GM04503 (cell line): ENCODE results near the gene TCERG1L.
"Not testable (repeated sequence)": the region's sequence is repeated elsewhere in the genome, so short reads cannot be mapped to it uniquely, and the experiment has no call there.

Experiments used
- DNase-seq: peaks from one replicate; pipeline ENCODE4 v3.0.0-alpha.2; 2012; ENCODE audit warnings: low read depth

The TCERG1L gene

DNA sequence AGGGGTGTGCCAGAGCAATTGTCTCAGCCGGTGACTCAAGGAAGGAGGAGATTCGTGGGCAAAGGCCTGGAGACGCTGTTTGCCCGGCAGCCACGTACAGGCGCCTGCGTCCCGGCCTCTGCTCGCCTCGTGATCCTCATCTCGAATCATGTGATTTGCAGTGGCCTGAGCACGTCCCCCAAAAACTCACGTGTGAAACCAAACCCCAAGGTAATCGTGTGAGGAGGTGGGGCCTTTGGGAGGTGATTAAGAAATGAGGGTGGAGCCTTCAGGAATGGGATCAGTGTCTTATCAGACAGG, 226.8 kb downstream of the TCERG1L start:
- no peak for DNase-seq

DNA sequence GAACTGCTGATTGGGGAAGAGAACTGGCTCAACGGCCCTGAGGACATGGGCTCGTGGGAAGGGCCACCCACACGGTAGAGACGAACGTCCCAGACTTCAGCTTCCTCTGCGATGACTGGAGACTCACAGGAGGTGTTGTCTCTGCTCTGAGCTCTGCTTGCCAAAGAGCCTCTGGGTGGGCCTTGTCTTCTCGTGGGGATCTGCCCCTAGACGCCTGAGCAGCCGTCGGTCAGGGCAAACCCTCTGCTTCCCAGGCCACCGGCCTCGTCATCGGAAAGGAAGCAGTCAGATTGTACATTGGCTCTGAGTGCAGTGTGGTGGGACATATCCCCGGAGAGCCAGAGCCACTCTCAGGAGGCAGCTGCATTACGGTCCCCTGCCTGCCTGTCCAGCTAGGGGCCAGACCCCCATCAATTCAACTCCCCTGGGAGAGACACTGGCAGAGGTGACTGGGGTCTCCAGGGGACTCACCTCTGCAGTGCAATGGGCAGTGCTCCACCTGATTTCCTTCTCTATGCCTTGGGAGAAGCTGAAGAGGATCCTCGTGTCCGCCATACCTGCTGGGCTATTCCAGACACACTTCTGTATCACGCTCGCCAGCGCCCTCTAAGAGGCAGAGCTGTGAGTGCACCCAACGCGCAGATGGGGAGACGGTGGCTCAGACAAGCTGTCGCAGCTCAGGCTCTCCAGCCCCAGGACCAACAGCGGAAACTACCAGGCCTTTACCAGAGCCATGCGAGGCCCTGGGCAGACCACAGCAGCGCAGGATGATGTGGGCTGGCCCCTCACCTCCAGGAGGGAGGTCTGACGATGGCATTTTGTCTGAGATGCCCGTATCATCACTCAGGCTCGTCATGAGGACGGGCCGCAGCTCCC, 227.4 kb downstream of the TCERG1L start:
- no peak for DNase-seq

- DNase-seq = no peak
Observed at GRCh38 chr10:131082991-131083481, 228.5 kb downstream of the TCERG1L start.

GRCh38 chr10:131082201-131082850, 229.2 kb downstream of the TCERG1L start:
- no peak for DNase-seq

DNA sequence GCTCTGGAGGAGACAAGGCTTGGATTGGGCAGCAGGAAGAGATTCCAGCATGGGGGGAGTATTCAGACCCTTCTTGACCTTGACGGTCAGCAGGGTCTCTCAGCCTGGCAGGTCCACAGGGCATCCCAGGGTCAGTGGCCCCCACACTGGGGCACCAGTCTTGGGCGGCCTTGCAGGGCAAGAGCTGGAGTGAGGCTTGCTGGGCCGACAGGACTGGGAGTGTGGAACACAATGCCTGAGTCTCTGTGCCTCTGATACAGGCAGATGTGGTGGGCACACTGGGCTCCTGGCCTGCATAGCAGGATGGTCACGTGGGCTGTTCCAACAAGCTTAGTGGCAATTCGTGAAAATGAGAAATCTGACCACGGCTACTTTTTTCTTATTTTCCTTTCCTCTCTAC, 229.7 kb downstream of the TCERG1L start:
- DNase-seq = no peak

- no peak for DNase-seq
Observed at GRCh38 chr10:131081376-131081775, 230.1 kb downstream of the TCERG1L start.

- no peak for DNase-seq
Observed at GRCh38 chr10:131080571-131080970, 230.9 kb downstream of the TCERG1L start.

DNA sequence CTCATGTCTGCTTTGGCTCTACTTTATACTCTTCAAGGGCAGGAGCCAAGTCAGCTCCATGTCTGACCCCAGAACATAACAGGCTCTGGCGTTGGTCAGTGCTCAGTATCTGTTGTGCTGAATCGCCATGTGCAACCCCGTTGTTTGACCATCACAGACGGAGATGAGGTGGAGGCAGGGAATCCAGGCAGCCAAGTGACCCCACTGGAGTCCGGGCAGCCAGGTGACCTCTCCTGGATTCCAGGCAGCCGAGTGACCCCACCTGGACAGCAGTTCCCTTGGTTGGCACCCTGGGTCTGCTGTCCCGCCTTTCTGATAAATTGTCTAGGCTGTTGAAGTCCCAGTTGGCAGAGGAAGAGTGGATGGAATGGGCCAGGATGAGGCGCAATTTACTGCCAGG, 232.2 kb downstream of the TCERG1L start:
- DNase-seq = no peak

DNA sequence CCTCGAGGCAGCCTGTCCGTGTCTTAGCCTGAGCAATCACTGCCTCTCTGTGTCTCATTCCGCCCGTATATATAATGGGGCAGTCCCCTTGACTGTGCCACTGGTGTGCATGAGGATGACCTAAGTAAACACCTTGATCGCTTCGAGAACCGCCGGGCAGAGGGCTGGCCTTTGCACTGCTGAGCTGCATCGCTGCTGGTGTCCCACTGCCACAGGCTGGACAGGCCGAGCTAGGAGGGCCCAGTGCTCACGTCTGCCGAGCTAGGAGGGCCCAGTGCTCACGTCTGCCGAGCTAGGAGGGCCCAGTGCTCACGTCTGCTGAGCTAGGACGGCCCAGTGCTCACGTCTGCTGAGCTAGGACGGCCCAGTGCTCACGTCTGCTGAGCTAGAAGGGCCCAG, 232.6 kb downstream of the TCERG1L start:
- DNase-seq = not testable (repeated sequence)

DNA sequence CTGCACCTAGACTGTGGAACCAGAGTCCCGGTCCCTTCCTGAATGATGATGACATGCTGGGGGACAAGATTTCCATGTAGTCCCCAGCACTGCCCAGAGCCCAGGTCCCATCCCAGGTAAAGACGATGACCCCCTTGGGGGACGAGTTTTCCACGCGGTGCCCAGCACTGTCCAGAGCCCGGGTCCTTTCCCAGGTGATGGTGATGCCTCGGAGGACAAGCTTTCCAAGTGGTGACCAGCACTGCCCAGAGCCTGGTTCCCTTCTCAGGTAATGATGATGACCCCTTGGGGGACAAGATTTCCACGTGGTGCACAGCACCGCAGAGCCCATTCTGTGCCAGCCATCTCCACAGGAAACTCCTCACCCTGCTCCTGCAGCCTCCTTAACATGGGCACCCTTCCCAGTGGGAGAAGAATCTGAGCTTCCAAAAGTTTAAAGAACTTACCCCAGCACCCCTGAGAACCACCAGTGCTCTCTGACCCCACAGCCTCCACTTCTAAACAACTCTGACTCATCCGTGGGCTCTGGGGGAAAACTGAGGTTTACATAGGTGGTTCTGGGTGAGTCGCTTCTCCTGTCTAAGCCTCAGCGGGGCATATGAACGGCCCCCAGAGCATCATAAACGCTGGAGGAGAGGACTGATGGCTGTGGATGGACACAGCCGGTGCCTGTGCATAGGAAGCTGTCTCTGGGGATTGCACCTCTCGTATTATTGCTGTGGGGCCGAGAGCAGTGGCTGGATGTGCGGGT, 233.2 kb downstream of the TCERG1L start:
- DNase-seq = no peak

DNA sequence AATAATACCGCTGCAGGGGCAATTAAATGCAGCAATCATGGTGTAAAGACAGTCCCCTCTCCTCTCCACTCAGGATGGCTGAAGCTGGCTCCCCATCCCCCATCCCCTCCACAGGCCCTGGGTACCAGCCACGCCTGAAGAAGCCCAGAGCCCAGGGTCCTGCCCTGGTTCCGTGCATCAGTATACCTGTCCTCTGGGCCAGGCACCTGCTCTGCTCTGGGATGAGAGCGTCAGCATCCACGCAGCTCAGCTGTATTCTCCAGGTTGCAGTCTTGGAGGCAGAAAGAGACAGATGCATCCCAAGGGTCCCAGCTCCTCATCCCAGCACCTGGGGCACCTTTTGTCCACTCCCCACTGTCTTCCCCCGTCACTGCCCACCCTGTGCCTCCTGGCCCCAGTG, 233.8 kb downstream of the TCERG1L start:
- no peak for DNase-seq

GRCh38 chr10:131077031-131077430, 234.5 kb downstream of the TCERG1L start:
- DNase-seq = no peak

- no peak for DNase-seq
Observed at GRCh38 chr10:131076356-131076755, 235.2 kb downstream of the TCERG1L start.

DNA sequence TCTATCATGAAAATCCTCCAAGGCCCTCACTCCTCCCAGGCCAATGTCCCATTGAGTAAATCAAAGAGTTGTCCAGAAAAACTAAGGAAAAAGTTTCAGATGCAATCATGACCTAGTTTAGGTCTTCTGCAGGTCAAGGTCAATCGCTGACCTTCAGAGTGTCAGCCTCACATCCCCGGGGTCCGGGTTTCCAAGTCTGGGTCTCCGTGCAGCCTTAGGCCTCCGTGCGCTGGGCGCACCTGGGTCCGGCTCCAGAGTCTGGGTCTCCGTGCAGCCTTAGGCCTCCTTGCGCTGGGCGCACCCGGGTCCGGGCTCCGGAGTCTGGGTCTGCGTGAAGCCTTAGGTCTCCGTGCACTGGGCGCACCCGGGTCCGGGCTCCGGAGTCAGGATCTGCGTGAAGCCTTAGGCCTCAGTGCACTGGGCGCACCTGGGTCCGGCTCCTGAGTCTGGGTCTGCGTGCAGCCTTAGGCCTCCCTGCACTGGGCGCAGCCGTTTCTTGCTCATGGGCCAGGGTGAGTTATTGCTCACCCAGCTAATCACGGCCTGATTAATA, 236.2 kb downstream of the TCERG1L start:
- no peak for DNase-seq

GRCh38 chr10:131074682-131075081, 236.8 kb downstream of the TCERG1L start:
- no peak for DNase-seq

- no peak for DNase-seq
Observed at GRCh38 chr10:131073469-131074035, 238.0 kb downstream of the TCERG1L start.

- no peak for DNase-seq
Observed at GRCh38 chr10:131072651-131073468, 238.7 kb downstream of the TCERG1L start.

- DNase-seq = no peak
Observed at GRCh38 chr10:131071721-131072120, 239.8 kb downstream of the TCERG1L start.

DNA sequence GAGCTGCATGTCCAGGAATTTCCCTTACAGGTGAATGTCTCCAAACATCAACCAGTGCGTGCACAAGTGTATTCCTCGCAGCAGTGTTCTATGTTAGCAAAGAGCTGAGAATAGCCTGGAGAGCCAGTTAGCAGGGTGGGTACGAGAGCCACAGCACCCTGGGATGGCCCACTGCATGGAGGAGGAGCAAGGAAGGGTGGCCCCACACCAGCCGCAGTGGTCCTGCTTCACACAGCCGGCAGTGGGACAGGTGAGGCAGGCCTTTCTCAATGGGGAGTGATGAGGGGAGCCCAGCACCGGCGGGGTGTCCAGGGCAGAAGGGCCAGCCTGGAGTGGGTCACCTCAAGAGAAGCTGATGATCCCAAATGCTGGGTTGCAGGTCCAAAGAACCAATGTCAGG, 240.7 kb downstream of the TCERG1L start:
- DNase-seq = no peak

DNA sequence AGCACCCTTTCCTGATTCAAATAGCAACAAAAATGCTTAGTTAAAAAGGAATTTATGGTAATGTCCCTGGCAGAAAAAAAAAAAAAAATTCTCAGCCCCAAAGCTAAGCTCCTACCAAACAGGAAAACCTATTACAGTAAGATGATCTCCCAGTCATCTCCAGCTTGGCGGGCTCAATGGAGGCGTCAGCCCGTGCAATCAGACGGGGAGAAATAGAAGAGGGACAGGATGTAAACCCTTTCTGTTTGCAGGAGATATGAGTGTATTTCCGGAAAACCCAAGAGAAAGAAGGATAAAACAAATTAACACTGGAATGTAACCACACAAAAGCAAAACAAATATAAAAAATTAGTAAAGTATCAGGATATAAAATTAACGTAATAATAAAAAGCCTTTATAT, 242.8 kb downstream of the TCERG1L start:
- DNase-seq = no peak

- no peak for DNase-seq
Observed at GRCh38 chr10:131068311-131068710, 243.2 kb downstream of the TCERG1L start.
